Left cardiac atrium (tissue), 4 donors: ENCODE results near the gene CXCL8. TPM values are rescaled to one million over a fixed set of nuclear protein-coding genes. Genes with fewer than 3 reads are reported as not detected.
"Not testable (repeated sequence)": the region's sequence is repeated elsewhere in the genome, so short reads cannot be mapped to it uniquely, and the experiment has no call there.

ENCODE experiments used
- ATAC-seq, 2 donors: fragments of 200-7000 bp; cut with Tn5 transposase; one replicate each; pipeline ENCODE4 v1.9.1; 2020; ENCODE audit warnings: mild to moderate bottlenecking in 2 of 2, moderate library complexity in 2 of 2
- DNase-seq: peaks from one replicate; pipeline ENCODE4 v3.0.0-alpha.2; 2020
- intact Hi-C, 2 donors: fragments of 100-400 bp; cut with DNase I; formaldehyde crosslinking; loops; one replicate each; pipeline versions ENCODE4 v1.14.1 to v1.15.1; 2022 to 2023
- total RNA-seq, 2 donors: library from RNA; stranded (reverse); fragmentation: NEBNext Ultra II Directional; extraction: Animal tissue kit (Norgen Biotek cat#: 25700); gene quantifications; one replicate each; pipeline ENCODE4 v1.2.1, GENCODE V29; 2021
- donor health status: DM: no; HTN: yes; CAD: no.
- donor health status: DM: no; HTN: yes; CAD: no; lungs with severe emphysema.
- donor health status: DM: yes; HTN: yes; CAD: no.
- donor health status: Dilated cardiomyopathy.

CXCL8 gene
- total RNA-seq, 2 donors from 2014 or later, result 0.82 to 3.1 TPM

DNA sequence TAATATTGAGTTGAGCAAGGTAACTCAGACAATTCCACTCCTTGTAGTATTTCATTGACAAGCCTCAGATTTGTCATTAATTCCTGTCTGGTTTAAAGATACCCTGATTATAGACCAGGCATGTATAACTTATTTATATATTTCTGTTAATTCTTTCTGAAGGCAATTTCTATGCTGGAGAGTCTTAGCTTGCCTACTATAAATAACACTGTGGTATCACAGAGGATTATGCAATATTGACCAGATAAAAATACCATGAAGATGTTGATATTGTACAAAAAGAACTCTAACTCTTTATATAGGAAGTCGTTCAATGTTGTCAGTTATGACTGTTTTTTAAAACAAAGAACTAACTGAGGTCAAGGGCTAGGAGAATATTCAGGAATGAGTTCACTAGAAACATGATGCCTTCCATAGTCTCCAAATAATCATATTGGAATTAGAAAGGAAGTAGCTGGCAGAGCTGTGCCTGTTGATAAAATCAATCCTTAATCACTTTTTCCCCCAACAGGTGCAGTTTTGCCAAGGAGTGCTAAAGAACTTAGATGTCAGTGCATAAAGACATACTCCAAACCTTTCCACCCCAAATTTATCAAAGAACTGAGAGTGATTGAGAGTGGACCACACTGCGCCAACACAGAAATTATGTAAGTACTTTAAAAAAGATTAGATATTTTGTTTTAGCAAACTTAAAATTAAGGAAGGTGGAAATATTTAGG is 821 bp downstream of the CXCL8 start:
- intact Hi-C loops, result no loop called here
- ATAC-seq (peak in 1 of 2 donors; percentile 17), DNase-seq (no peak)

DNA sequence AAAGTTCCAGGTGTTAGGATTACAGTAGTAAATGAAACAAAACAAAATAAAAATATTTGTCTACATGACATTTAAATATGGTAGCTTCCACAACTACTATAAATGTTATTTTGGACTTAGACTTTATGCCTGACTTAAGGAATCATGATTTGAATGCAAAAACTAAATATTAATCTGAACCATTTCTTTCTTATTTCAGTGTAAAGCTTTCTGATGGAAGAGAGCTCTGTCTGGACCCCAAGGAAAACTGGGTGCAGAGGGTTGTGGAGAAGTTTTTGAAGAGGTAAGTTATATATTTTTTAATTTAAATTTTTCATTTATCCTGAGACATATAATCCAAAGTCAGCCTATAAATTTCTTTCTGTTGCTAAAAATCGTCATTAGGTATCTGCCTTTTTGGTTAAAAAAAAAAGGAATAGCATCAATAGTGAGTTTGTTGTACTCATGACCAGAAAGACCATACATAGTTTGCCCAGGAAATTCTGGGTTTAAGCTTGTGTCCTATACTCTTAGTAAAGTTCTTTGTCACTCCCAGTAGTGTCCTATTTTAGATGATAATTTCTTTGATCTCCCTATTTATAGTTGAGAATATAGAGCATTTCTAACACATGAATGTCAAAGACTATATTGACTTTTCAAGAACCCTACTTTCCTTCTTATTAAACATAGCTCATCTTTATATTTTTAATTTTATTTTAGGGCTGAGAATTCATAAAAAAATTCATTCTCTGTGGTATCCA is 1.6 kb downstream of the CXCL8 start:
- DNase-seq, result no peak
- ATAC-seq, result no peak

DNA sequence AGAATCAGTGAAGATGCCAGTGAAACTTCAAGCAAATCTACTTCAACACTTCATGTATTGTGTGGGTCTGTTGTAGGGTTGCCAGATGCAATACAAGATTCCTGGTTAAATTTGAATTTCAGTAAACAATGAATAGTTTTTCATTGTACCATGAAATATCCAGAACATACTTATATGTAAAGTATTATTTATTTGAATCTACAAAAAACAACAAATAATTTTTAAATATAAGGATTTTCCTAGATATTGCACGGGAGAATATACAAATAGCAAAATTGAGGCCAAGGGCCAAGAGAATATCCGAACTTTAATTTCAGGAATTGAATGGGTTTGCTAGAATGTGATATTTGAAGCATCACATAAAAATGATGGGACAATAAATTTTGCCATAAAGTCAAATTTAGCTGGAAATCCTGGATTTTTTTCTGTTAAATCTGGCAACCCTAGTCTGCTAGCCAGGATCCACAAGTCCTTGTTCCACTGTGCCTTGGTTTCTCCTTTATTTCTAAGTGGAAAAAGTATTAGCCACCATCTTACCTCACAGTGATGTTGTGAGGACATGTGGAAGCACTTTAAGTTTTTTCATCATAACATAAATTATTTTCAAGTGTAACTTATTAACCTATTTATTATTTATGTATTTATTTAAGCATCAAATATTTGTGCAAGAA is 2.3 kb downstream of the CXCL8 start:
- no peak for DNase-seq
- intact Hi-C loops, result no loop called here
- no peak for ATAC-seq

More for the DNA sequence above, 1.6 kb downstream of the CXCL8 start:
- intact Hi-C loops, result no loop called here

DNA sequence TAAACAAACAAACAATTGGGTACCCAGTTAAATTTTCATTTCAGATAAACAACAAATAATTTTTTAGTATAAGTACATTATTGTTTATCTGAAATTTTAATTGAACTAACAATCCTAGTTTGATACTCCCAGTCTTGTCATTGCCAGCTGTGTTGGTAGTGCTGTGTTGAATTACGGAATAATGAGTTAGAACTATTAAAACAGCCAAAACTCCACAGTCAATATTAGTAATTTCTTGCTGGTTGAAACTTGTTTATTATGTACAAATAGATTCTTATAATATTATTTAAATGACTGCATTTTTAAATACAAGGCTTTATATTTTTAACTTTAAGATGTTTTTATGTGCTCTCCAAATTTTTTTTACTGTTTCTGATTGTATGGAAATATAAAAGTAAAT is 2.9 kb downstream of the CXCL8 start:
- no peak for DNase-seq
- intact Hi-C loops, result no loop called here
- no peak for ATAC-seq

DNA sequence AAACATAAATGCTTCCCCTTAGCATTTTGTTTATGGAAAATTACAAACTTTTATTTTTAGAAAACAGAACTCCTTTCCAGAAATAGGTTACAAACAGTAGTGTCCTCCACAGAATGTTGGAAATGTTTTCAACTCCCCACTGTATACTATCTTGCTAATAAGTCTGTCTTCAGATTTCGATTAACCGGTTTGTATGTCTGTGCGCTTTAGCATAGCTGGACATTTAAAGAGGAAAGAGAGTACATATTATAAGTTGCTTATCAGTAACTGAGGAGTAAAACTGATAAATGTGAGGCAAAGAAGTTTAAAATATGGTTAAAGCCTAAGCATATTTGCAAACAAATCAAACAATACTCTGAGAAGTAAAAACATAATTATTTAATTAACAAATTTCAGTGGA is 3.4 kb downstream of the CXCL8 start:
- intact Hi-C loops, result no loop called here
- no peak for DNase-seq
- no peak for ATAC-seq

DNA sequence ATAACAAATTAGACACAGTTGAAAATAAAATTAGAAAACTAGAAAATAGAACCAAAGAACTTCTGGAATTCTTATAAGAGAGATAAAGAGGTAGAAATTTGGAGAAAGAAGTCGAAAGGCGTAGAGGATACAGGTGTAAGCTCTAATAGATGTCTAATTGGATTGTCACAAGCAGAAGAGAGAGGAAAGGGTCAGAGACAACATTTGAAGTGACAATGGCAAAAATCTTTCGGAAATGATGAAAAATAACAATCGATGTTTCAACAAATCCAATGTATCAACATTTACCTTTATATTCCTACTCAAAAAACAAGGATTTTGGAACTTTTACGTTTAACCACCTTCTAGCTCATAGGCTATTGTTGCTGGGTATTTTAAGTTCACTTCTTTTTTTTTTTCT is 3.8 kb downstream of the CXCL8 start:
- no peak for ATAC-seq

DNA sequence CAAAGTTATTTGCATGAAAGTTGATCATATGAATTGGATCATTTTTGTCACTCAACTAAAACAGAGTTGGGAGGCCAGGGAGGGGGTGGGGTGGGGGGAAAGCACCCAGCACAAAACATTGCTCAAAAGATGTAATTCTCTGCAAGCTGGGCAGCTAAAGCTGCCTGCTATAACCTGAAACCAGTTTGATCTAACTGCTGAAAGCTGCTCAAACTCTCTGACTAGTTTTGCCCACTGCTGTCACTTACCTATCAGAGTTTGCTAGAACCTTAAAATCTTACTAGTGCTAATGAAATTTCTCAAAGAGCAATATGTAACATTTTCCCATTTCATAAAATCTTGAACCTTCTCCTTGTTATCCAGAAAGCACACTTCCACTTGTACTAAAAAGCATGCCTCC is 10.4 kb downstream of the CXCL8 start:
- no peak for DNase-seq
- intact Hi-C loops, result no loop called here
- no peak for ATAC-seq

More for the DNA sequence above, 3.8 kb downstream of the CXCL8 start:
- no peak for DNase-seq
- intact Hi-C loops, result no loop called here

DNA sequence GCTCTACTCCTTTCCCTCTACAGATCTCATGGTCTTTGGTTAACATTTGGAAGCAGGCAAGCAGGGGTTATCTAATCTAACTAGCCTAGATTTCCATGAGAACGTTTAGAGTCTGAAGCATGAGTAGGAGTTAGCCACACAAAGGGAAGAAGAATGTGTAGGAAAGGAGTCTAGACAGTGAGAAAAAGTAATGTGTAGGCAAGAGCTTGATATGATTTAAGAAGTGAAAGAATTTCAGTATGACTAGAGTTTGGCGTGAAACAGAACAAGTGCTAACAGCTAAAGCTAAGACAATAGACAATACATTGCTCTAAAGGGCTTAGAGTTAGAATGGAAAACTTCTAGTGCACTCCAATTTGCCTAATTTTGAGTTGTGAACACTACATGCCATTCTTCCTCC is 10.8 kb downstream of the CXCL8 start:
- intact Hi-C loops, result no loop called here
- ATAC-seq (peak in 1 of 2 donors; percentile 81), DNase-seq (no peak)

DNA sequence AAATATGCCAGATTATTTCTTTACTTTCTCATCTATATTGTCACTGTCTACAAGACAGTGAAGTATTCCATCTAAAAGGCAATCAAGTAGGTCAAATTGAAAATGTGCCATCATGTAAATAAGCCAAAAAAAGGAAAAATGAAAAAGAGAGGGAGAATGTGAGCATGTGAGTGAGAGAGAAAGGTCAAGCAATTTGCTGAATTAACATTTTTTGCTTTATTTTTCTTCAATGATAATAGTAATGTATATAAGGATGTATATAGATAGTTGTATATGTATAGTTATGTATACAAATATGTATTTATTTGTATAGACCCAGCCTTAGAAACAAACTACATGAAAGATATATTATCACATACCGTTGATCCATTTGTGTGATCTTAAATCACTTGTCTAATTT is 11.5 kb downstream of the CXCL8 start:
- DNase-seq, result no peak
- no peak for ATAC-seq
- intact Hi-C loops, result no loop called here

DNA sequence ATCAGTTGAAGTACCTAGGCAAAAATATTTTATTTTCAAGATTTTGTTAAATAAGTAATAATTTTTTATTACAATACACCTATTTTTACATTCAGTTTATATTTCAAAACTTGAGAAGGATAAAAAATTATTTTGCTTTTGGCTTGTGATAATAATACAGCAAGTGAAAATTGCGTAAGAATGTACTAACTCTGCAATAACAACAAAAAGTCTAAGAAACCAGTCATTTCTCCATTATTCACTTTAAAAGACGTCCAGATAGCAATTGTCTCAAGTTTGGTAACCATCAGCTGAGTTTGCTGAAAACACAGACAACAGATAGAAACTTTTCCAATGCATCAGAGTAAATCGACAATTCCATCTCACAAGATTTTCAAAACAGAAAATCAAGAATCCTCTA is 12.1 kb downstream of the CXCL8 start:
- ATAC-seq (no peak), DNase-seq (no peak)
- intact Hi-C loops, result no loop called here

DNA sequence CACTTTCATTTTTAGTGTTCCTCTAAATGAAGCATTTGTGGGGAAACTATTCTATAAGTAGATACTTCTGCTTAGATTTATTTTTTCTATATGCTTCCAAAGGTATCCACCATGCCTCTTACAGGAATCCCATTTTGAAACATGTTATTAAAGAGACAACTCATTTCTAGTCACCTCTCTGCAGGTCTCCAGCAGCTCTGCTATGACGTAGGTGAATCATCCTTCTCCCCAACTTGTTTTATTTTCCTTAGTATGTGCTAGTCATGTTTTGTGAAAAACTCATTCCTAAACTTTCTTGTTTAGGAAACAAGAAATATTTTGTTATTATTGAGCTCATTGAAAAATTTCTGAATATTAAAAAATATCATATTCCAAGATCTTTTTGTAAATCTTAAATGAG is 12.8 kb downstream of the CXCL8 start:
- no peak for ATAC-seq
- intact Hi-C loops, result no loop called here
- DNase-seq, result no peak

DNA sequence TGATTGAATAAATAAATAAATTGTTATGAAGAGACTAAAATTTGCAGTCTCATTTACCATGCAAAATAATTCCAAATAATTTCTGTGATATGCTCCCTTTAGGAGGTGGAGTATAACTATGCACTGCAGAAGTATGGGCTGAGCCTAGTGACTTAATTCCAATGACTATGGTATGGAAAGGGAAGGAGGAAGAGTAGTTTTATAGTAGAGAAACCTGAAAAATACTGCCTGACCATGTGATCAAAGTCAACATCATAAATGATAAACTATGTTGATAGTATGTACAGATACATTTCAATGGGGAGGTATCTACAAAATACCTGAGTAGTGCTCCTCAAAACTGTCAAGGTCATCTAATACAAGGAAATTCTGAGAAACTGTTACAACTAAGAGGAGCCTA is 14.6 kb downstream of the CXCL8 start:
- DNase-seq, result no peak
- intact Hi-C loops, result no loop called here
- ATAC-seq, result no peak

DNA sequence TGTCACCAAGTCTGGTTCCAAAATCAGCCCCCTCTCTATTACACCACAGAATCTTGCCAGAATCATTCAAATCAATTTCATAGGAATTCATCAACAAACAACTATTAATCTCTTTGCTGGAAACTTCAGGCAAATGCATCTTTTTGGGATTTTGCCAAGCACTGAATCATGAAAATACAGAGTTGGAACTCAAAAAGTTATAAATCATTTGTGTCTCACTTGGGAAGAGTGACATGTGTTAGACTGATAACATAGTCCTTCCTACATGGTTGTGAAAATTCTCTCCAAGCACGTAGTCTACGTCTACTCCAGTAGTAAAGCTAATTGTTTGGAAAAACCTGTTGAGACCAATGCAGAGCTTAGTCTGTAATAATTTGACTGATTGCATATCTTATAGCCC is 19.0 kb downstream of the CXCL8 start:
- intact Hi-C loops, result no loop called here
- DNase-seq, result no peak
- no peak for ATAC-seq

DNA sequence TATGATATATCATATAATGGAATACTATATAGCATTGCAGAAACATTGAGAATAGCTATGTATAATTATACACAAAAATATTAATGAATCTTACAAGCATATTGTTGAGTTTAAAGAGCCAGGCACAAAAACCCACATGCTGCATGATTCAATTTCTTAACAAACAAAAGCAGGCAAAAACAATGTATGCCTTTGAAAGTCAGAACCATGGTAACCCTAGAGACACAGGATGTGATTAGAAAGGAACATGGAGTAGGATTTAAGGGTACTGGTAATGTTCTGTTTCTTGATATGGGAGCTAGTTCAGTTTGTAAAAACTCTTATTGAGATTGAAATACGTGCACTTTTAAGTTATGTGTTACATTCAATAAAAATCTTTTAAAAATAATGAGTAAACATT is 21.5 kb downstream of the CXCL8 start:
- intact Hi-C loops, result no loop called here
- DNase-seq (no peak), ATAC-seq (no peak)

DNA sequence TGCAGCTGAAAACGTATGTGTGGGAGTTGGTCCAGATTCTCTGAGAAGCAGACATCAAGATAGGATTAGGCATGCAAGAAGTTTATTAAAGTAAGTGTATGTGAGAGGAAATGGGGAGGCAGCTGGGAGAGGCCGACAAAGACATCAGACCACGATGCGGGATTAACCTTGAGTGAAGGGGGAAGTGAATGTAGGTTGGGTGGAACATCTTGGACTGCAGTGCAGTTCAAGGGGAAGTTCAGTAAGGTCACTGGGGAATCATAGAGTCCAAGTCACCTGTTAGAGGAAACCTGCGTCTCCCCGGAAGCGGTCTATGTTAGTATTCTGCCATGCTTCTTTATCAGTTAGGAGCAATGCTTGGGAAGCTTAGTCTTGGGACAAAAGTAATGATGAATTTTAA is 22.0 kb downstream of the CXCL8 start:
- ATAC-seq, result no peak
- DNase-seq, result no peak
- intact Hi-C loops, result no loop called here

DNA sequence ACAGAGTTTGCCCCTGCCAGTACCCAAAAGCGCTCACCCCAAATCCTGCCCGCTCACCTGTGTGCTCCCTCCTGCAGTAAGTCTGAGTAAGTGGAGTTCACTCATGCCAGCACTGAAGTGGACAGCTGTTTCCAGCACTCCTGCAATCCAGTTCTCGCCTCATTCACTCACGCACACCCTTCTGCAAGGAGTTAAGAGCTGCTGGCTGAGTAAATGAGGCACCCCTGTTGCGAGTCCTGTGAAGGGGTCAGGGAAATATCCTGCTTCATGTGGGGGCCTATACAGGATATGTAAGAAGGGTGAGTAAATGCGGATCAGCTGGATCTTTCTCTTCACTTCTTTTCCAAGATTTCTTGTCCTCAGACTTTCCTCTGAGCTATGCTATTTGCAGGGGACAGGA is 23.5 kb downstream of the CXCL8 start:
- DNase-seq (no peak), ATAC-seq (no peak)
- intact Hi-C loops, result no loop called here

DNA sequence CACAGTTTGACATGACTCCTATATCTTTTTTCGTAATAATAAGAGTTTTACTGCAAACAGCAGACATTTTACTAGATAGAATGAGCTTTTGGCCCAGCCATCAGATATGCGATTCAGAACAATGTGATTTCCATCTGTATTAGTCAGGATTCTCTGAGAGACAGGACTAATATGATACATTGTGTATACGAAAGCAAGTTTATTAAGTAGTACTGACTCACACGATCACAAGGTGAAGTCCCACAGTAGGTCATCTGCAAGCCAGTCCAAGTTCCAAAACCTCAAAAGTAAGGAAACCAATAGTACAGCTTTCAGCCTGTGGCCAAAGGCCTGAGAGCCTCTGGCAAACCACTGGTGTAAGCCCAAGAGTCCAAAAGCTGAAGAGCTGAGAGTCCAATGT is 24.1 kb downstream of the CXCL8 start:
- intact Hi-C loops, result no loop called here
- DNase-seq (no peak), ATAC-seq (no peak)

DNA sequence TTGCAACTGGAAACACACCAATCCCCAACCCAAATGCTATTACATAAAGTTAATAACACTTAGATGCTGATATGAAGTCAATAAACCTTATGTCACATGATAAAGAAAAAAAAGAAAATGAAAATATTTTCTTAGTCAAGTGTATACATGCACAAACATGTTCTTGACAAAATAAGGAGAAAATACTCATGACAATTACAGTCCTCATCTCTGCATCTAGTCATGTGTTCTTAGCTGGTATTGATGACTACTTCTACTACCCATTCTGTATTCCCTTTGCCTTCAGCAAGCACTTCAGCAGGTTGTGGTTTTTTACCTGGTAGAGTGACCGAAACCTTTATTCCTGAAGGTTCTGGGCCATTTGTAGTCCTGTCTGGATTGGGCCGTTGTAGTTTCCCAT is 24.9 kb downstream of the CXCL8 start:
- intact Hi-C loops, result no loop called here
- ATAC-seq, result no peak
- DNase-seq, result no peak

DNA sequence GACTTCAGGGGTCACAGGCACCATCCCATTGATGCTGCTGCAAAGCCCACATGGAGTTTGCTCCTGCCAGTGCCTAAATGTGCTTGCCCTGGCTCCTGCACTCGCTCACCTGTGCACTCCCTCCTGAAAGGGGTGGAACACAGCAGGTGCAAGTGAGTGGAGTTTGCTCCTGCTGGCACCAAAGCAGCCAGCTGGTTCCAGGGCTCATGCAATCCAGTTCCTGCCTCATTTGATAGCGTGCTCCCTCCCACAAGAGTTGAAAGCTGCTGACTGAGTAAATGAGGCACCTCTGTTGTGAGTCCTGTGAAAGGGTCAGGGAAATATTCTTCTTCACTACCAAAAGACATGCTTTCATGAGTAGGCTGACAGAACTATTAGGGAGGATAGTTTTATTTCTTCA is 30.5 kb downstream of the CXCL8 start:
- DNase-seq, result no peak
- ATAC-seq, result peak in 1 of 2 donors; percentile 69
- intact Hi-C loops, result no loop called here

DNA sequence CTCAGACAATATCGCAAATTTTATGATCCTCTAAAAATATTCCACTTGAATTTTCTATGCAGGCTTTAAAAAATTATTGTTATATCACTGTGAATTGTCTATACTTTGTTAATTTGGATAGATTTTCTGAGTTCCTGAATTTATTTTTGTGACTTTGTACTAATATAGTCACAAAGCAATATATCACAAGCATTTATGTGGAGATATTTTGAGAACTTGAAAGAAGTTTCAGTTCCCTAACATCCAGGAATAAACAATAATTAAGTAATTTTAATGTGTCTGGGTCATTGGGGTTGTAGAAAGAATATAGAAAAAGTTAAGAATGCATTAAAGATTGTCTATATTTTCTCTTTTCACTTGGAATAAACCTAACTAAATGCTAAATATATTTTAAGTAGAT is 32.0 kb downstream of the CXCL8 start:
- ATAC-seq (no peak), DNase-seq (no peak)
- intact Hi-C loops, result no loop called here

DNA sequence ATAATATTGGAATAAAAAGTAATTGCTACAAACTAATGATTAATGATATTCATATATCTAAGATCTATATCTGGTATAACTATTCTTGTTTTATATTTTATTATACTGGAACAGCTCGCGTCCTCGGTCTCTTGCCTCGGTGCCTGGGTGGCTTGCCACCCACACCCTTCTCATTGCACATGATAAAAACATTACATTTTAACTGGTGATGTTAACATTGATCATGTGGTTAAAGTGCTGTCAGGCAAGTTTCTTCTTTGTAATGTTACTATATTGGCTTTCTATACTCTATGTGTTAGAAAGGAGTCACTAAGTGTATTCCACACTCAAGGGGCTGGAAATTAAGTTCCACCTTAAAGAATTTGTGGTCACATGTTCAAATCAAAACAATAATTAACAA is 34.0 kb downstream of the CXCL8 start:
- intact Hi-C loops, ATAC-seq, DNase-seq: not testable (repeated sequence)
